HEK293 (cell line): ENCODE results near the gene ANO7.

Experiments
- CTCF ChIA-PET: fragments of 350-600 bp; formaldehyde crosslinking; extraction: SDS; loops from one replicate; lab custom pipeline; 2021; ENCODE audit warnings: antibody characterized with exemption; lab: Yijun Ruan, JAX
- POLR2A ChIA-PET: fragments of 300-600 bp; formaldehyde crosslinking; extraction: SDS; loops from one replicate; lab custom pipeline; 2020; ENCODE audit warnings: antibody characterized with exemption, inconsistent platforms; lab: Yijun Ruan, JAX
- H3K27ac ChIP-seq: fragments of 200-500 bp; sonication (Bioruptor generic); 2 replicates; pipeline ENCODE4 v1.5.1; 2014; ENCODE audit warnings: low read depth, low read length, control low read depth, inconsistent platforms; ENCODE audit errors: extremely low read depth
- H3K36me3 ChIP-seq, 2 experiments: fragments of 200-500 bp in 1 of 2; sonication (Bioruptor generic) in 1 of 2; 1 replicate in 1 of 2; 2 replicates in 1 of 2; pipeline ENCODE4 v1.5.1; 2014 to 2017; ENCODE audit warnings: inconsistent platforms in 2 of 2, low read length in 2 of 2; ENCODE audit not compliant: control insufficient read depth in 2 of 2, insufficient read depth in 1 of 2
- H3K4me1 ChIP-seq: fragments of 200-500 bp; sonication (Bioruptor generic); 2 replicates; pipeline ENCODE4 v1.5.1; 2014; ENCODE audit warnings: mild to moderate bottlenecking, low read length, inconsistent platforms; ENCODE audit not compliant: control insufficient read depth, insufficient read depth
- H3K4me3 ChIP-seq: 2 replicates; pipeline ENCODE4 v1.5.1; 2011; ENCODE audit warnings: low read depth, mild to moderate bottlenecking, control low read depth, low read length, moderate library complexity
- H3K9me3 ChIP-seq: fragments of 200-500 bp; sonication (Bioruptor generic); 2 replicates; pipeline ENCODE4 v1.5.1; 2014; ENCODE audit warnings: low read depth, low read length, inconsistent platforms; ENCODE audit not compliant: control insufficient read depth, insufficient read depth
- CTCF ChIP-seq: fragments of 450-650 bp; formaldehyde crosslinking; IDR thresholded peaks from 2 replicates; pipeline ENCODE4 v1.5.1; 2016; ENCODE audit warnings: missing biosample characterization, missing genetic modification characterization
- KLF7 ChIP-seq: fragments of 450-650 bp; formaldehyde crosslinking; IDR thresholded peaks from 2 replicates; pipeline ENCODE4 v1.5.1; 2016; ENCODE audit warnings: missing biosample characterization, missing genetic modification characterization, borderline replicate concordance
- KLF8 ChIP-seq: fragments of 450-650 bp; formaldehyde crosslinking; IDR thresholded peaks from 2 replicates; pipeline ENCODE4 v1.5.1; 2016; ENCODE audit warnings: missing biosample characterization, missing genetic modification characterization
- PATZ1 ChIP-seq: fragments of 450-650 bp; formaldehyde crosslinking; IDR thresholded peaks from 2 replicates; pipeline ENCODE4 v1.5.1; 2016; ENCODE audit warnings: missing biosample characterization, missing genetic modification characterization
- PRDM1 ChIP-seq: fragments of 450-650 bp; formaldehyde crosslinking; IDR thresholded peaks from 2 replicates; pipeline ENCODE4; 2016; ENCODE audit warnings: missing biosample characterization, missing genetic modification characterization
- SETDB1 ChIP-seq: IDR thresholded peaks from one replicate; pipeline ENCODE4 v1.6.1; 2017; ENCODE audit warnings: mild to moderate bottlenecking, low read length, moderate library complexity, mixed read lengths; ENCODE audit not compliant: insufficient read length
- TCF7L2 ChIP-seq: IDR thresholded peaks from 2 replicates; pipeline ENCODE4 v1.6.1; 2011; ENCODE audit warnings: low read depth, mild to moderate bottlenecking, inconsistent platforms, low read length, moderate library complexity, borderline replicate concordance
- TRIM28 ChIP-seq: IDR thresholded peaks from 2 replicates; pipeline ENCODE4 v1.6.1; 2011; ENCODE audit warnings: low read length, control low read depth, borderline replicate concordance
- ZBTB8A ChIP-seq: fragments of 450-650 bp; formaldehyde crosslinking; IDR thresholded peaks from 2 replicates; pipeline ENCODE4 v1.5.1; 2016; ENCODE audit warnings: missing biosample characterization, missing genetic modification characterization
- ZNF114 ChIP-seq: fragments of 450-650 bp; formaldehyde crosslinking; IDR thresholded peaks from 2 replicates; pipeline ENCODE4 v1.5.0; 2017; ENCODE audit warnings: missing biosample characterization, missing genetic modification characterization
- ZNF133 ChIP-seq: fragments of 450-650 bp; formaldehyde crosslinking; IDR thresholded peaks from 2 replicates; pipeline ENCODE4 v1.5.1; 2016; ENCODE audit warnings: missing biosample characterization, missing genetic modification characterization
- ZNF157 ChIP-seq: fragments of 450-650 bp; formaldehyde crosslinking; IDR thresholded peaks from 2 replicates; pipeline ENCODE4 v1.5.1; 2016; ENCODE audit warnings: missing biosample characterization, missing genetic modification characterization
- ZNF239 ChIP-seq: fragments of 450-650 bp; formaldehyde crosslinking; IDR thresholded peaks from 2 replicates; pipeline ENCODE4 v1.5.1; 2016; ENCODE audit warnings: missing biosample characterization, missing genetic modification characterization
- ZNF26 ChIP-seq: fragments of 450-650 bp; formaldehyde crosslinking; IDR thresholded peaks from 2 replicates; pipeline ENCODE4 v1.5.1; 2016; ENCODE audit warnings: missing biosample characterization, missing genetic modification characterization
- ZNF624 ChIP-seq: fragments of 450-650 bp; formaldehyde crosslinking; IDR thresholded peaks from 2 replicates; pipeline ENCODE4 v1.5.1; 2017; ENCODE audit warnings: missing biosample characterization, missing genetic modification characterization
- TF ChIP-seq, protein P1 (sequence below): fragments of 450-650 bp; formaldehyde crosslinking; optimal IDR thresholded peaks from 2 replicates; pipeline ENCODE3; 2016; ENCODE audit warnings: missing biosample characterization, mild to moderate bottlenecking, missing genetic modification characterization
- TF ChIP-seq, protein P2 (sequence below): fragments of 450-650 bp; formaldehyde crosslinking; IDR thresholded peaks from 2 replicates; pipeline ENCODE4 v1.5.1; 2016; ENCODE audit warnings: missing biosample characterization, missing genetic modification characterization

ANO7 gene

GRCh38 chr2:241218131-241219029 lies 29.9 kb downstream of the ANO7 start:
- no peak for TF ChIP-seq KLF7 (tag by site-specific recombination)
- peak; percentile 21; the same call in 1 of the 2 replicates for TF ChIP-seq CTCF
- no peak for TF ChIP-seq ZNF157
- TF ChIP-seq ZNF114: no peak
- peak; percentile 43; the same call in 1 of the 2 replicates for TF ChIP-seq PATZ1 (tag by site-specific recombination)
- TF ChIP-seq ZNF239 (tag by site-specific recombination): no peak
- no peak for TF ChIP-seq ZNF26 (tag by site-specific recombination)
- peak; percentile 80 for TF ChIP-seq ZBTB8A
- TF ChIP-seq KLF8: peak; percentile 36; the same call in 1 of the 2 replicates
- TF ChIP-seq, protein P1, sequence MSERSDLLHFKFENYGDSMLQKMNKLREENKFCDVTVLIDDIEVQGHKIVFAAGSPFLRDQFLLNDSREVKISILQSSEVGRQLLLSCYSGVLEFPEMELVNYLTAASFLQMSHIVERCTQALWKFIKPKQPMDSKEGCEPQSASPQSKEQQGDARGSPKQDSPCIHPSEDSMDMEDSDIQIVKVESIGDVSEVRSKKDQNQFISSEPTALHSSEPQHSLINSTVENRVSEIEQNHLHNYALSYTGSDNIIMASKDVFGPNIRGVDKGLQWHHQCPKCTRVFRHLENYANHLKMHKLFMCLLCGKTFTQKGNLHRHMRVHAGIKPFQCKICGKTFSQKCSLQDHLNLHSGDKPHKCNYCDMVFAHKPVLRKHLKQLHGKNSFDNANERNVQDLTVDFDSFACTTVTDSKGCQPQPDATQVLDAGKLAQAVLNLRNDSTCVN (tag by site-specific recombination): peak; percentile 66
- H3K4me3 ChIP-seq: peak overlapping the region; percentile 62
- H3K4me1 ChIP-seq: no peaks in the 10 kb centered on the region
- H3K9me3 ChIP-seq: no peaks in the 10 kb centered on the region
- CTCF ChIA-PET: interaction anchor here (0.6 to 1.4 kb wide), 4 partner anchors 14 to 545 kb away, joined by 3 to 4 read pairs (median 3); no protein-coding TSS in a partner anchor
- POLR2A ChIA-PET: interaction anchor here (0.7 kb wide), 1 partner anchor 9 kb away, joined by 3 read pairs; no protein-coding TSS in a partner anchor
- H3K36me3 ChIP-seq: no peaks in the 10 kb centered on the region; a peak in 1 of 3 replicates
- H3K27ac ChIP-seq: peak overlapping the region; percentile 31; the same call in 1 of the 2 replicates

DNA sequence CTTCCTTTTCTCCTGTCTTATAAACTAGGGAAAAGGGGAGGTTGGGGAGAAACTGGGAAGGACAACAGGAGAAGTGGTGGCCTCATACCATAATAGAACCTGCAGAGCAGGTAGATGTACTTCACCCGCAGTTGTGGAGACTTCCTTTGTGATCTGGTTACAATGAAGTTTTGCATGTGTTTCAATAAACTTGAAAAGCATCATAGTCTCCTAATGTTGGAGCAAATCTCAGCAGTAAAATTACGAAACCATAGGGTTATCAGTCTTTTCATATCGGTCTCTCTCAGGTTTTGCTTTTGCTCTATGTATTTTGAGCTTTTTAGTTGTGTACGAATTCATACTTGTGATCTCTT lies 30.5 kb downstream of the ANO7 start:
- CTCF ChIA-PET: interaction anchor here (0.6 to 1.4 kb wide), 4 partner anchors 13 to 546 kb away, joined by 3 to 4 read pairs (median 3); no protein-coding TSS in a partner anchor
- POLR2A ChIA-PET: interaction anchor here (0.6 to 0.7 kb wide), 2 partner anchors 8 to 357 kb away, joined by 3 to 4 read pairs; no protein-coding TSS in a partner anchor
- Histone ChIP-seq H3K36me3 (no peaks in the 10 kb centered on the region; a peak in 1 of 3 replicates), H3K27ac (no peak overlapping the region; the same call in 1 of the 2 replicates), H3K4me1 (no peaks in the 10 kb centered on the region), H3K4me3 (peak overlapping the region; percentile 62), H3K9me3 (no peaks in the 10 kb centered on the region)
- TF ChIP-seq TCF7L2 (no peak), PRDM1 (tag by site-specific recombination) (peak; percentile 24; the same call in 1 of the 2 replicates)

DNA sequence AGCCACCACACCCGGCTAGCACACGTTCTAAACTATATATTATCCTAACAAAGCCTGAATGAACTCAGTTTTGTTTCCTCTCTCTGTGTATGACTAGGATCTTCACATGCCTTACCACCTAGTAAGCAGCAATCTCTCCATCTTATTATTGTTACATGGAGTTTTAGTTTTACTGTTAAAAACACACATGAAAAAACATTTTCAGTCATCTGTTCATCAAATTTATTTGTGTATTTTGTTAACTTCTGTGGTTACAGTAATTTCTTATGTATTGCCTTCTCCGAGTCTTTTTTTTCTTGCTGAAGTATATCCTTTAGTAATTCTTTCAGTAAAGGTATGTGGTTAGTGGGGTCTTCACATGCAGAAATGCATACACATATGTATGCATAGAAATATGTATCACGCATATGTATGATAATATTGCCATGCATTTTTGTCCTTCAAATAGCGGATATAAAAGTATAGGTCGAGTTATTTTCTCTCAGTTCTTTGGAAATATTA lies 31.4 kb downstream of the ANO7 start:
- no peaks in the 10 kb centered on the region; a peak in 1 of 3 replicates for H3K36me3 ChIP-seq
- H3K4me3 ChIP-seq: no peak overlapping the region
- H3K9me3 ChIP-seq: no peaks in the 10 kb centered on the region
- H3K27ac ChIP-seq: no peak overlapping the region
- CTCF ChIA-PET: interaction anchor here (1.4 kb wide), 1 partner anchor 368 kb away, joined by 3 read pairs; no protein-coding TSS in a partner anchor
- H3K4me1 ChIP-seq: no peaks in the 10 kb centered on the region
- peak; percentile 73; the same call in 1 of the 2 replicates for TF ChIP-seq TRIM28
- TF ChIP-seq, protein P2, sequence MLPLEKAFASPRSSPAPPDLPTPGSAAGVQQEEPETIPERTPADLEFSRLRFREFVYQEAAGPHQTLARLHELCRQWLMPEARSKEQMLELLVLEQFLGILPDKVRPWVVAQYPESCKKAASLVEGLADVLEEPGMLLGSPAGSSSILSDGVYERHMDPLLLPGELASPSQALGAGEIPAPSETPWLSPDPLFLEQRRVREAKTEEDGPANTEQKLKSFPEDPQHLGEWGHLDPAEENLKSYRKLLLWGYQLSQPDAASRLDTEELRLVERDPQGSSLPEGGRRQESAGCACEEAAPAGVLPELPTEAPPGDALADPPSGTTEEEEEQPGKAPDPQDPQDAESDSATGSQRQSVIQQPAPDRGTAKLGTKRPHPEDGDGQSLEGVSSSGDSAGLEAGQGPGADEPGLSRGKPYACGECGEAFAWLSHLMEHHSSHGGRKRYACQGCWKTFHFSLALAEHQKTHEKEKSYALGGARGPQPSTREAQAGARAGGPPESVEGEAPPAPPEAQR (tag by site-specific recombination): no peak
- TF ChIP-seq ZNF624 (tag by site-specific recombination): peak; percentile 85; the same call in 1 of the 2 replicates
- TF ChIP-seq SETDB1: peak; percentile 87
- no peak for TF ChIP-seq ZNF133 (tag by site-specific recombination)
- TF ChIP-seq, all 188 proteins: peak for 3
- POLR2A ChIA-PET: no interaction called here
